ENCODE results near the gene SLC25A29.
A peak's percentile ranks its signal among the peaks of the same experiment; 100 is the strongest.
"Not testable (repeated sequence)": the region's sequence is repeated elsewhere in the genome, so short reads cannot be mapped to it uniquely, and the experiment has no call there.

The SLC25A29 gene

GRCh38 chr14:100330388-100330931 is 24.2 kb upstream of the SLC25A29 start:
- DNase-seq, result no peak

DNA sequence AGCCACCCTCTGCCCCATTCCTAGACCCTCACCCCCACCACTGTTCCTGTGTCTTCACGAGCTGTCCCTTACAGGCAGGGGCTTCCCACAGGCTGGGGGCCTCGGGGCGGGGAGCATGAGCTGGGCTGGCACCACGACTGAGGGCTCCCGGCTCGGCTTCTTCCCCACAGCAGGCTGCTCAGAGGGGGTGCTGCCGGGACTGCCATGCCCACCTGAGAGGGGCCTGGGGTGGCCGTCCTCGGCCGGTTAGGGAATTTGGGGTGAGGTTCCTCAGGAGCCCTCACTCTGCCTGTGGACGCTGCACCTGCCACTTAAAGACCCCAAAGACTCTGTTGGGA is 23.7 kb upstream of the SLC25A29 start:
- no peak for DNase-seq

- DNase-seq, result no peak
These were observed 23.2 kb upstream of the SLC25A29 start for GRCh38 chr14:100329233-100330006.

- no peak for DNase-seq
These were observed 22.4 kb upstream of the SLC25A29 start for GRCh38 chr14:100328495-100329163.

DNA sequence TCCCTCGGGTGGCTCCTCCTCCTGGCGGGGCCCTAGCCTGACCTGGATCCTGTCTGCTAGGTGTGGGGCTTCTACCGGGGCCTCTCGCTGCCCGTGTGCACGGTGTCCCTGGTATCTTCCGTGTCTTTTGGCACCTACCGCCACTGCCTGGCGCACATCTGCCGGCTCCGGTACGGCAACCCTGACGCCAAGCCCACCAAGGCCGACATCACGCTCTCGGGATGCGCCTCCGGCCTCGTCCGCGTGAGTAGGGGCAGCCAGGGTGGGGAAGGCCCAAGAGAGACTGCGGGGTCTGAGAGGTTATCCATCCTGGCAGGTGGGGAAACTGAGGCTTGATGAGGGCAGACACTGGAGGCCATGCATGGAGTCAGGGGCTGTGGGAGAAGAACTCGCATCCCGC is 20.9 kb upstream of the SLC25A29 start:
- no peak for DNase-seq

DNA sequence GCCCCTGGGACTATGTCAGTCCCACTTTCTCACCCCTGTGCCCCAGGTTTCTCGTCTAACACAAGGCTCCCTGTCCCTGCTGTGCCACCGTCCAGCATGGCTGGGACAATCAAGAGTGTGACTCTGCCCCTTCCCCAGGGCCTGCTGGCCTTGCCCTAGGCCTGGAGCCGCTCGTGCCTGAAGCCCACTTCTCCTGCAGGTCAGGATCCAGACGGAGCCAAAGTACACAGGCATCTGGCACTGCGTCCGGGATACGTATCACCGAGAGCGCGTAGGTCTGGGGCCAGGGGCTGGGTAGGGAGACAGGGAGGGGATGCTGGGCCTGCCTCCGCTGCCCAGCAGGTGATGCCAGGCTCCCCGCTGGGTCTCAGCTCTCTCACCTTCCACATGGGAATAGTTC is 19.7 kb upstream of the SLC25A29 start:
- no peak for DNase-seq

GRCh38 chr14:100325231-100325632 is 19.0 kb upstream of the SLC25A29 start:
- no peak for DNase-seq

DNA sequence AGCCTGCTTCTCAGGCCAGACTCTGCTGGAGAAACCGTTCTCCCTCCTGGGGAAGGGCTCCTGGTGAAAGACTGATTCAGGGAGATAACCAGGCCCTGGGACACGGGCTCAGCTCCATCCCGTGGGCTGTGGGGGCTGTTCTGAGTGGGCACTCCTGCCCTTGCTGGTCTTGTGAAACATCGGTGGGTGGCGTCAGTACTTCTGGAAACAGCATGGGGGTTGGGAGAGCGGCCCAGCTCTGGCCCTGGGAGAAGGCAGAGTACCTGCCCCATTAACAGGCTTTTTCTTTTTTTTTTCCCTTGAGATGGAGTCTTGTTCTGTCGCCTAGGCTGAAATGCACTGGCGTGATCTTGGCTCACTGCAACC is 17.7 kb upstream of the SLC25A29 start:
- no peak for DNase-seq

GRCh38 chr14:100323121-100323941 is 17.1 kb upstream of the SLC25A29 start, which contains the start of gene SLC25A47:
Gene SLC25A47, plus strand, starts transcription at chr14:100323339. Its CDS starts 76 bp downstream, at chr14:100323415.
- DNase-seq, result no peak

GRCh38 chr14:100322138-100322957 is 16.1 kb upstream of the SLC25A29 start:
- DNase-seq, result no peak

GRCh38 chr14:100321473-100322137 is 15.4 kb upstream of the SLC25A29 start:
- DNase-seq, result no peak

- no peak for DNase-seq
These were observed 14.1 kb upstream of the SLC25A29 start for GRCh38 chr14:100320157-100320856.

GRCh38 chr14:100317912-100318808 is 11.9 kb upstream of the SLC25A29 start:
- peak; percentile 80 for DNase-seq

- DNase-seq, result no peak
These were observed 11.1 kb upstream of the SLC25A29 start for GRCh38 chr14:100317389-100317788.

DNA sequence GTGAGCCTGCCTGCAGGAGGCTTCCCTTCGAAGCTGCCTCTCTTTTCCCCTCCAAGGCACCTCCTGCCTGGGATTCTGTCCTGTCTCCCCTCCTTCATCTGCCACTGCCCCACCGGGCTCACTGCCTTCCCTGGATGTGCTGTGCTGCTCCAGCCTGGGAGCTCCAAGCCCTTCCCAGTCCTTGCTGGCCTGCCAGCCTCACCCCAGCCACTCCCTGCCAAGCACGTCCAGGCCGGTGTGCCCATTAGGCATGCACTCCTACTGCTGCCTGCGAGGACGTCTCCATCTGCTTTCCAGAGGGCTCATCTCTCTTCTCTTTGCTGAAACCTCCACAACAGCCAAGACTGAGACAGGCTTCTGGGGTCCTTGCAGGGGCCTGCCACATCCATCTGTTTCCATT is 8.5 kb upstream of the SLC25A29 start:
- DNase-seq, result no peak

GRCh38 chr14:100313464-100314230 is 7.4 kb upstream of the SLC25A29 start:
- no peak for DNase-seq

DNA sequence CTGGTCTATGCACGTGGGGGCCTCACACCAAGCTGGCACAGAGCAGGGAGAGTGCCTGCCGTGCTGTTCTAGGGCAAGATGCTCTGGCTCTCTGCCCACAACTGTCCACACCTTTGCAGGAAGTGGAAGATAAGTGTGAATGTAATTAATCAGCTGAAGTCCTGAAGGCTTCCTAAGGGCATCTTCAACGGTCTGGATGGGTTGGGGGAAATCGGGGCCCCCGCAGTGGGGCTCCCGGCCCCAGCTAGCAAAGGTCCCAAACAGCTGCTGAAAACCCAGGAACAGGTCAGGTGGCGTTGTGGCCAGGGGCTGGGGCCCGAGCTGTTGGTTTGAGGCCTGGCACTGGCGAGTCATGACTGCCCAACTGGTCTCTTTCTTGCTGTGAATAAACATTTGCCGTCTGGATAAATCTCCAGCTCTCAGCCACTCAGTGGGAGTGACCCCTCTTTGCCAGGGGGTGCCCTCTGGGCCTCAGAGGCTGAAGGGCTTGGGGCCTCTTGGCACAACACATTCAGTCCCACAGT is 6.7 kb upstream of the SLC25A29 start:
- DNase-seq, result no peak

- not testable (repeated sequence) for DNase-seq
These were observed 6.0 kb upstream of the SLC25A29 start for GRCh38 chr14:100312110-100312876.

Data from activated T-cell treated with anti-CD3 and anti-CD28 coated beads, Interleukin-2, amount 50 U/mL, for 1 hour (primary cell).